Left ventricle myocardium inferior (tissue), 1 donor: ENCODE measurements around the gene RAB10. TPM values are rescaled to one million over a fixed set of nuclear protein-coding genes. Genes with fewer than 3 reads are reported as not detected.
A peak's percentile ranks its signal among the peaks of the same experiment; 100 is the strongest.
"Not testable (repeated sequence)": the region's sequence is repeated elsewhere in the genome, so short reads cannot be mapped to it uniquely, and the experiment has no call there.

Experiments
- DNase-seq: peaks from one replicate; pipeline ENCODE4 v3.0.0-alpha.2; 2020
- H3K27ac ChIP-seq: fragments of 200-600 bp; replicated peaks from 2 replicates; pipeline ENCODE4 v1.8.0; 2021
- H3K27me3 ChIP-seq: fragments of 200-600 bp; 2 replicates; pipeline ENCODE4 v1.8.0; 2021; ENCODE audit warnings: low read depth
- H3K36me3 ChIP-seq: fragments of 200-600 bp; 2 replicates; pipeline ENCODE4 v1.8.0; 2021
- H3K4me1 ChIP-seq: fragments of 200-600 bp; 2 replicates; pipeline ENCODE4 v1.8.0; 2021
- H3K4me3 ChIP-seq: fragments of 200-600 bp; 2 replicates; pipeline ENCODE4 v1.8.0; 2021; ENCODE audit warnings: mild to moderate bottlenecking, moderate library complexity
- H3K9me3 ChIP-seq: fragments of 200-600 bp; replicated peaks from 2 replicates; pipeline ENCODE4 v1.8.0; 2021
- intact Hi-C: fragments of 100-400 bp; cut with micrococcal nuclease; formaldehyde crosslinking; loops from one replicate; pipeline ENCODE4 v1.11.0; 2022
- total RNA-seq: library from RNA; stranded (reverse); fragmentation: NEBNext Ultra II Directional; extraction: Animal tissue kit (Norgen Biotek cat#: 25700); gene quantifications from one replicate; pipeline ENCODE4 v1.2.1, GENCODE V29; 2021
- TF ChIP-seq, protein P1 (sequence below): fragments of 200-600 bp; IDR thresholded peaks from 2 replicates; pipeline ENCODE4 v1.8.0; 2021; ENCODE audit warnings: antibody characterized with exemption, mild to moderate bottlenecking, borderline replicate concordance
- donor health status: DM: no; HTN: yes; CAD: no; lungs with severe emphysema.

RAB10 gene
- total RNA-seq, 1 donor from 2014 or later: 86.1 TPM

- Histone ChIP-seq H3K4me3 (no peak overlapping the region), H3K27me3 (no peaks in the 10 kb centered on the region), H3K4me1 (peaks cover 12% of the 10 kb centered on the region), H3K27ac (no peak overlapping the region), H3K36me3 (no peaks in the 10 kb centered on the region), H3K9me3 (peaks cover 20% of the 10 kb centered on the region)
- DNase-seq: no peak
- TF ChIP-seq, protein P1, sequence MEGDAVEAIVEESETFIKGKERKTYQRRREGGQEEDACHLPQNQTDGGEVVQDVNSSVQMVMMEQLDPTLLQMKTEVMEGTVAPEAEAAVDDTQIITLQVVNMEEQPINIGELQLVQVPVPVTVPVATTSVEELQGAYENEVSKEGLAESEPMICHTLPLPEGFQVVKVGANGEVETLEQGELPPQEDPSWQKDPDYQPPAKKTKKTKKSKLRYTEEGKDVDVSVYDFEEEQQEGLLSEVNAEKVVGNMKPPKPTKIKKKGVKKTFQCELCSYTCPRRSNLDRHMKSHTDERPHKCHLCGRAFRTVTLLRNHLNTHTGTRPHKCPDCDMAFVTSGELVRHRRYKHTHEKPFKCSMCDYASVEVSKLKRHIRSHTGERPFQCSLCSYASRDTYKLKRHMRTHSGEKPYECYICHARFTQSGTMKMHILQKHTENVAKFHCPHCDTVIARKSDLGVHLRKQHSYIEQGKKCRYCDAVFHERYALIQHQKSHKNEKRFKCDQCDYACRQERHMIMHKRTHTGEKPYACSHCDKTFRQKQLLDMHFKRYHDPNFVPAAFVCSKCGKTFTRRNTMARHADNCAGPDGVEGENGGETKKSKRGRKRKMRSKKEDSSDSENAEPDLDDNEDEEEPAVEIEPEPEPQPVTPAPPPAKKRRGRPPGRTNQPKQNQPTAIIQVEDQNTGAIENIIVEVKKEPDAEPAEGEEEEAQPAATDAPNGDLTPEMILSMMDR: no peak
- intact Hi-C loops: no loop called here
Measured at GRCh38 chr2:26080356-26080755, 46.5 kb downstream of the RAB10 start.

- H3K4me1 ChIP-seq, H3K4me3 ChIP-seq, intact Hi-C loops, H3K36me3 ChIP-seq, H3K27me3 ChIP-seq, H3K27ac ChIP-seq, DNase-seq: not testable (repeated sequence)
- peaks cover 20% of the 10 kb centered on the region for H3K9me3 ChIP-seq
Measured at GRCh38 chr2:26080925-26081324, 47.0 kb downstream of the RAB10 start.

DNA sequence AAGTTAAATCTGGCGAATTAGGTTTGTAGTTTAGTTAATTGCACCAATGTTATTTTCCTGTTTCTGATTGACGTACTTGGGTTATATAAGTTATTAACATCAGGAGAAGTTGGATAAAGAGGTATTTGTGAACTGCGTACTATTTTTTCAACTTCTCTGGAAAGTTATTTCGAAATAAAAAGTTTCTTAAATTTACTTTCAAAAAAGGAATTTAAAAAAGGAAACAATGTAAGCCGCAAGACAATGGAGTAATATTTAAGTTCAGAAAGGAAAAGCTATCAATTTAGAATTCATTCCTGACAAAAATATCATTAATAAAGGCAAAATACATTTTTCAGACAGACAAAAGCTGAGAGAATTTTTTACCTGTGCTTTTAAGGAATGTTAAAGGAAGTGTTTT lies 47.7 kb downstream of the RAB10 start:
- Histone ChIP-seq H3K4me3 (no peak overlapping the region), H3K27ac (no peak overlapping the region), H3K4me1 (no peaks in the 10 kb centered on the region), H3K27me3 (no peaks in the 10 kb centered on the region), H3K9me3 (peaks cover 20% of the 10 kb centered on the region), H3K36me3 (no peaks in the 10 kb centered on the region)
- TF ChIP-seq, protein P1: no peak
- no peak for DNase-seq
- intact Hi-C loops: no loop called here

- Histone ChIP-seq H3K36me3 (no peaks in the 10 kb centered on the region), H3K4me3 (no peak overlapping the region), H3K27ac (no peak overlapping the region), H3K27me3 (no peaks in the 10 kb centered on the region), H3K4me1 (peaks cover 32% of the 10 kb centered on the region), H3K9me3 (peaks cover 11% of the 10 kb centered on the region)
- TF ChIP-seq, protein P1: no peak
- intact Hi-C loops: no loop called here
- DNase-seq: no peak
Measured at GRCh38 chr2:26086155-26086637, 52.3 kb downstream of the RAB10 start.

GRCh38 chr2:26086779-26087178 lies 52.9 kb downstream of the RAB10 start:
- intact Hi-C loops: no loop called here
- H3K27me3 ChIP-seq: no peaks in the 10 kb centered on the region
- H3K4me3 ChIP-seq: no peak overlapping the region
- TF ChIP-seq, protein P1: no peak
- H3K4me1 ChIP-seq: peaks cover 38% of the 10 kb centered on the region
- no peaks in the 10 kb centered on the region for H3K36me3 ChIP-seq
- DNase-seq: no peak
- no peak overlapping the region for H3K27ac ChIP-seq
- peaks cover 10% of the 10 kb centered on the region for H3K9me3 ChIP-seq

DNA sequence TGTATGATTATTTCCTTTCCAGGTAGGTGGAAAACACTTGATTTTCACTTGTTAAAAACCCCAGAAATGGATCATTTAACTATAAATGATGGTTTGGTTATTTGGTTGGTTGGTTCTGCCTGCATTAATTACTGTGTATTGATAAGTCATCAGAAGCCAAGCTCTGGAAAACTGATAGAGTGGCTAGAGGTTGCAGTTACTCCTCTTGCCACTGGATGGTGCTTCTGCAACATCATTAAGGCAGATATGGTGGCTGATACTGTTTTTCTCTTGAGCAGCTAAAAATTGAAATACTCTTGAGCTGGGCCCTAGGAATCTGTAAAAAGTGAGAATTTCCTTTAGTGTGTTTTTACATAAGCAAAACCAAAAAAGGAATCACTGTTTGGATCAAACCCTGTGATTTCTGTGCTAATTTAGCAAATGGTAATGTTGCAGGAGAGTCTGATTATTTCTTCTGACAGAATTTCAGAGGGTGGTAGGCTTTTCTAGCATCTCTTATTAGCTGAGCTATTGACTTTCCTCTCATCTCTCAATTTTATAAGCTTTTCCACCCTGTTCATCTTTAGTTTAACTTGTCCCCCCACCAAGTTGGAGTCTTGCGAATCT lies 54.3 kb downstream of the RAB10 start:
- Histone ChIP-seq H3K9me3 (no peaks in the 10 kb centered on the region), H3K27ac (no peak overlapping the region), H3K4me3 (no peak overlapping the region), H3K27me3 (no peaks in the 10 kb centered on the region), H3K36me3 (no peaks in the 10 kb centered on the region), H3K4me1 (peaks cover 41% of the 10 kb centered on the region)
- DNase-seq: no peak
- intact Hi-C loops: no loop called here
- TF ChIP-seq, protein P1: peak; percentile 86

GRCh38 chr2:26088931-26089330 lies 55.0 kb downstream of the RAB10 start:
- H3K4me3 ChIP-seq, H3K9me3 ChIP-seq, DNase-seq, H3K27ac ChIP-seq, intact Hi-C loops, H3K36me3 ChIP-seq, H3K27me3 ChIP-seq: not testable (repeated sequence)
- H3K4me1 ChIP-seq: peaks cover 41% of the 10 kb centered on the region
